ENCODE results near the gene PIP5K1C. TPM values are rescaled to one million over a fixed set of nuclear protein-coding genes. Genes with fewer than 3 reads are reported as not detected.

Gene PIP5K1C
- total RNA-seq, 2 donors from 2014 or later = 11.5 to 13.5 TPM

DNA sequence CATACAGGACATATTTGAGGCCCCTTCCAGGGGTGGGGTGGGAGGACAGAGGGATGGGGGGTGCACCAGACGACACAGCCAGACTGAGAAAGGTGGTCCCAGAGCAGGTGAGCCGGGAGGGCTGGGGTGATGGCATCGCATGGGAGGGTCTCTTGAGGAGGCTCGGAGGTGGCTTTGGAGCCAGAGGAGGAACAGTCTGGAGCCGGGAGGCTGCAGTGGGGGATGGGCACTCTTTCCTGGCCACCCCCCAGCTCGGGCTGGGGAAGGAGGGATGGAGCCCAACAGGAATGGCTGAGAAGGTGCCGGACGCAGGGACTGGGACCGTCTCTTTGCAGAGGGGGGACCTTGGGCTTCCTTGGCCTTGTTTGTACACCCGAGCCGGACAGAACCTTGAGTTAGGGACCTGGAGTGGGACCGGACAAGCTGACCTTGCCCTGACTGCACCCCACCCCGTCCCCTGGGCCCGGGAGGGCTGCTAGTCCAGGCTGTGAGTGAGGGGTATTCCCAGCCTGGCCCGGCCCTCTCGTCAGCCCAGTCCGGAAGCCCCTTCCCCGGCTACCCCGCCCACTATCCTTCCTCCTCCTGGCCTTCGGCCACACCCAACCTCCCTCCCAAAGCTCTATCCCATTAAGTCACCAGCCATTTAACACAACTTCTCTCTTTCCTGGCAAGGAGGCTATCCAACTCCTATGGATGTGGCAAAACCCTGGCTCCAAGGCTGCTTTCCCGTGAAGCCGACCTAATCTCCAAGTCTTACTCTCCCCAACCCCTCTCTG is 92.8 kb downstream of the PIP5K1C start:
- no peak overlapping the region for H3K27ac Mint-ChIP-seq
- no peaks in the 10 kb centered on the region for H3K36me3 Mint-ChIP-seq
- ATAC-seq = no peak
- no peaks in the 10 kb centered on the region for H3K9me3 Mint-ChIP-seq
- no peak for DNase-seq (ENCODE audit: low spot score in 2 of 2)

GRCh38 chr19:3606690-3607289 is 93.5 kb downstream of the PIP5K1C start, which contains the start of gene TBXA2R:
TBXA2R (minus strand) TSS chr19:3606875; CDS start chr19:3600634, 6,241 bp downstream.
- no peaks in the 10 kb centered on the region for H3K9me3 Mint-ChIP-seq
- DNase-seq (ENCODE audit: low spot score in 2 of 2) (peak in 1 of 2 donors; percentile 81), ATAC-seq (peak; percentile 56 to 76)
- no peak within 1 kb of the TSS for H3K27ac Mint-ChIP-seq
- no peaks in the 10 kb centered on the region for H3K36me3 Mint-ChIP-seq

GRCh38 chr19:3606174-3606689 is 94.0 kb downstream of the PIP5K1C start:
- peak in 1 of 2 donors; percentile 35 for DNase-seq (ENCODE audit: low spot score in 2 of 2)
- peak; percentile 60 to 81 for ATAC-seq
- Mint-ChIP-seq H3K27ac (no peak overlapping the region), H3K36me3 (no peaks in the 10 kb centered on the region), H3K9me3 (no peaks in the 10 kb centered on the region)

DNA sequence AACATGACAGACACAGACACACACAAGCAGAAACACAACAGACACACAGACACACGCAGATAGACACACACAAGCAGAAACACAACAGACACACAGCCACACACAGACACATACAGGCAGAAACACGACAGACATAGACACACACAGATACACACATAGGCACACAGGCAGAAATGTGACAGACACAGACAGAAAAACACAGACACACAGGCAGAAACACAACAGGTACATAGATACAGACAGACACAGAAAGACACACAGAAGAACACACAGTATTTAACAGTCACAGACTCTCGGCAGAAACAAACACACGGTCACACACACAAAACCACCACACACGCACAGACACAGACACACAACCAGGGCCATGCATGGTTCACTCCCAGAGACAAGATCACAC is 94.5 kb downstream of the PIP5K1C start:
- Mint-ChIP-seq H3K27ac (no peak overlapping the region), H3K9me3 (no peaks in the 10 kb centered on the region), H3K36me3 (no peaks in the 10 kb centered on the region)
- ATAC-seq (no peak), DNase-seq (ENCODE audit: low spot score in 2 of 2) (no peak)

GRCh38 chr19:3605361-3605760 is 94.9 kb downstream of the PIP5K1C start:
- H3K9me3 Mint-ChIP-seq = no peaks in the 10 kb centered on the region
- no peak for ATAC-seq

GRCh38 chr19:3604987-3605343 is 95.3 kb downstream of the PIP5K1C start:
- ATAC-seq = peak; percentile 29 to 51
- DNase-seq (ENCODE audit: low spot score in 2 of 2) = no peak
- no peak overlapping the region for H3K27ac Mint-ChIP-seq
- no peaks in the 10 kb centered on the region for H3K9me3 Mint-ChIP-seq
- no peaks in the 10 kb centered on the region for H3K36me3 Mint-ChIP-seq

More at GRCh38 chr19:3605361-3605760, 94.9 kb downstream of the PIP5K1C start:
- no peak overlapping the region for H3K27ac Mint-ChIP-seq
- no peaks in the 10 kb centered on the region for H3K36me3 Mint-ChIP-seq
- no peak for DNase-seq (ENCODE audit: low spot score in 2 of 2)

- H3K27ac Mint-ChIP-seq = no peak overlapping the region
- ATAC-seq (peak in 1 of 2 donors; percentile 7), DNase-seq (ENCODE audit: low spot score in 2 of 2) (no peak)
- no peaks in the 10 kb centered on the region for H3K9me3 Mint-ChIP-seq
- H3K36me3 Mint-ChIP-seq = no peaks in the 10 kb centered on the region
Measured at GRCh38 chr19:3604227-3604986, 95.9 kb downstream of the PIP5K1C start.

DNA sequence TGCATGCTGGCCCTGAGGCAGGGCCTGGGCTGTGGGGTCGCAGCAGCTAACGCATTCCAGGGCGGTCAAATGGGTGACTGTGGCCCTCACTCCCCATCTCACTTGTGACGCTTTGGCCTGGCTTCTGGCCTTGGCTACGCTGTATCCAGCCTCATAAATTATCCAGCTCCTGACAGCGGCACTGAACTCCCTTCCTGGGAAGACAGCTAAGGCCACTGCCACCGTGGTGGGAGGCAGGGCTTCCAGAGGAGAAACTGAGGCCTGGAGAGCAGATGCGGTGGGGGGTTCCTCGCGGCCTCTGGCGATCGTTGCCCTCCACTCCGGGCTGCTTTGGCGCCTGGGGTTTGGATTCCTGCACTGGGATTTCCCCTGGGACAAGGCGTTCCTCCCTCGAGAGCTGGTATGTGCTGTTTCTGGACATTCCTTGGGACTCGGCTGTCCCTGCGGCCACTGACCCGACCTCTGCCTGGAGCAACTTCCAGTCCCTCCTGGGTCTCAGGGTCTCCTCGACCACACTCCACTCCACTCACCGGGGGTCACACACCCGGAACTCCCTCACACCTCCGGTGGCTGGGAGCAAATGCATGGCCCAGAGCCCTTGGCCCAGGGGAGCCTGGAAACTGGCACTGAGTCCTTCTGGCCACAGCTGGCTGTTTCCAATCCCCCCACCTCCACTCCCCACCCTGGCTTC is 97.0 kb downstream of the PIP5K1C start:
- Mint-ChIP-seq H3K27ac (no peak overlapping the region), H3K36me3 (no peaks in the 10 kb centered on the region), H3K9me3 (no peaks in the 10 kb centered on the region)
- ATAC-seq (no peak), DNase-seq (ENCODE audit: low spot score in 2 of 2) (no peak)

GRCh38 chr19:3601021-3601420 is 99.2 kb downstream of the PIP5K1C start:
- no peak for DNase-seq (ENCODE audit: low spot score in 2 of 2)
- no peaks in the 10 kb centered on the region for H3K9me3 Mint-ChIP-seq
- no peak overlapping the region for H3K27ac Mint-ChIP-seq
- no peaks in the 10 kb centered on the region for H3K36me3 Mint-ChIP-seq
- no peak for ATAC-seq

DNA sequence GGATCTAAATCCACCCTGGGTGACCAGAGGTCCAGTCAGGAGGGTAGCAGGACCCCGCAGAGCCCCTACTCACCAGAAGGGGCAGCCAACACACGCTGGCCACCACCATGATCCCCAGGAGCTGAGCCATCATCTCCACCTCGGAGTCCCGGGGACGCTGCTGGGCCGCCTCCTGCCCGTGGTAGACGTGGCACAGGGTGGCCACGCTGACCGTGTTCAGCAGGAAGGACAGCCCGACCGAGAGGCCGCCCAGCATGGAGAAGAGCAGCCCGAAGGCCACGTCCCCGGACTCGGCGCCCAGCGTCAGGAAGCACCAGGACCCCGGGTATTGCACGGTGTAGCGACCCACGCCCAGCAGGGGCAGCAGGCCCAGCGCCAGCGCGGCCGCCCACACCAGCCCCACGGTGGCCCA is 100.5 kb downstream of the PIP5K1C start:
- Mint-ChIP-seq H3K36me3 (no peaks in the 10 kb centered on the region), H3K9me3 (no peaks in the 10 kb centered on the region), H3K27ac (no peak overlapping the region)
- DNase-seq (ENCODE audit: low spot score in 2 of 2) (no peak), ATAC-seq (no peak)

DNA sequence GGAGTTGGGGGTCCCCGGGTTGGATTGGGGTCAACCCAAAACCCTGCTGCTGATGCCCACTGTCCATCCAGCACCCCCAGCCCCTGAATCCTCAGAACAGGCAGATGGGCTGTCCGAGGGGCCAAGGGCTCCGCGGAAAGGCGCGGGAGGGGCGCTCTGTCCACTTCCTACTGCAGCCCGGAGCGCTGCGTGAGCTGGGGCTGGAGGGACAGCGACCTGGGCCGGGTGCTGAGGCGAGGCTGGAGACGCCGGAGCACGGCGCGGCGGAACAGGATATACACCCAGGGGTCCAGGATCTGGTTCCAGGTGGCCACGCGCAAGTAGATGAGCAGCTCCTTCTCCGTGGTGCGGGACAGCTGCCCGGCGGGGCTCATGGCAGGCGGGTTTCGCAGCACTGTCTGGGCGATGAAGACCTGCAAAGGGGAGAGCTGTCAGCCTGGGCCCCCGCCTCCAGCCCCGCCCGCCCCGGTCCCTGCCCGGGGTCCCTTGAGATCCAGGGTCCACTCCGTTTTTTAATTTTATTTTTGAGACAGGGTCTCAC is 104.7 kb downstream of the PIP5K1C start:
- no peaks in the 10 kb centered on the region for H3K36me3 Mint-ChIP-seq
- no peak for DNase-seq (ENCODE audit: low spot score in 2 of 2)
- no peak for ATAC-seq
- no peak overlapping the region for H3K27ac Mint-ChIP-seq
- H3K9me3 Mint-ChIP-seq = no peaks in the 10 kb centered on the region

GRCh38 chr19:3593156-3593555 is 107.1 kb downstream of the PIP5K1C start:
- Mint-ChIP-seq H3K27ac (peak overlapping the region in 1 of 2 donors; percentile 64), H3K36me3 (no peaks in the 10 kb centered on the region), H3K9me3 (no peaks in the 10 kb centered on the region)
- DNase-seq (ENCODE audit: low spot score in 2 of 2) = no peak
- ATAC-seq = no peak

DNA sequence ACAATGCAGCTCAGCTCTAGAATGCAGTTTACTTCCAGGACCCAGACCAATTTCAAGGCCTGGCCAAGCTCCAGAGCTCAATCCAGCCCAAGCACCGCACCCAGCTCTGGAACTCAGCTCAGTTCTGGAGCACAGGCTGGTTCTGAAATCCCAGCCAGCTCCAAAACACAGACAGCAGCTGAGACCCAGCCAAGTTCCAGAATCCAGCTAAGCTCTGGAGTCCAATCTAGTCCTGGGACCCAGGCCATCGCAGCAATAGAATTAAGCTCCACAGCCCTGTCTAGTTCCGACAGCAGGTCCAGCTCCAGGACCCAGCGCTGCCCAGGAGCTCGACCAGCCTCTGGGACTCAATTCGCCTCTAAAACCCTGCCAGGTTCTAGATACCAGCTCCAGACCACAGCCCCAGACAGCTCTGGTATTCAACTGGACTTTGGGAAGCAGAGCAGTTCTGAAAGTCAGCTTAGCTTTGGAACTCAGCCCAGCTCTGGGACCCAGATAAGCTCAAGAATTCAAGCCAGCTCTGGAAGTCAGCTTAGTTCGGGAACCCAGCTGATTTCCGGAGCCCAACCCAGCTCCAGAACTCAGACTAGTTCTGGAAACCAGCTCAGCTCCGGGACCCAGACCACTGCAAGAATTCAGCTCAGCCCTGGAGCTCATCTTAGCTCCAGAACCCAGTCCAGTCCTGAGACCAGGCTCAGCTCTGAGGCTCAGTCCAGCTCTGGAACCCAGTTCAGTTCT is 108.2 kb downstream of the PIP5K1C start:
- no peak overlapping the region for H3K27ac Mint-ChIP-seq
- no peaks in the 10 kb centered on the region for H3K36me3 Mint-ChIP-seq
- ATAC-seq (no peak), DNase-seq (ENCODE audit: low spot score in 2 of 2) (no peak)
- no peaks in the 10 kb centered on the region for H3K9me3 Mint-ChIP-seq

DNA sequence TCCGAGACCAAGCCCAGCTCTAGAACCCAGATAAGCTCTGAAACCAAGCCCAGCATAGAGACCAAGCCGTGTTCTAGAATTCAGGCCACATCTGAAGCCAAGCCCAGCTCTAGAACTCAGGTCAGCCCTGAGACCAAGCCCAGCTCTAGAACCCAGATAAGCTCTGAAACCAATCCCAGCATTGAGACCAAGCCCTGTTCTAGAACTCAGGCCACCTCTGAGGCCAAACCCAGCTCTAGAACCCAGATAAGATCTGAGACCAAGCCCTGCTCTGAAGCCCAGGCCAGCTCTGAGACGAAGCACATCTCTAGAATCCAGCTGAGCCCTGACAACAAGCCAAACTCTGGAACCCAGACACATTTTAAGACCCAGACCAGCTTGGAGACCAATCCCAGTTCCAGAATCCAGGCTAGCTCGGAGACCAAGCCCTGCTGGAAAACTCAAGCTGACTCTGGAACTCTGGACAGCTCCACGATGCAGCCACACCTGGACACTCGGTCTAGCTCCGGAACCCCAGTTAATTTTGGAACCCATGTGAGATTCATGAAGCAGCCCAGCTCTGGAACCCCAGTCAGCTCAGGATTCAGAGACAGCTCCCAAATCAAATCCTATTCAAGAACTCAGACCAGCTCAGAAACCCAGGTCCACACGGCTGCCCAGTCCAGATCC is 109.1 kb downstream of the PIP5K1C start:
- DNase-seq (ENCODE audit: low spot score in 2 of 2) (no peak), ATAC-seq (no peak)
- Mint-ChIP-seq H3K36me3 (no peaks in the 10 kb centered on the region), H3K27ac (peak overlapping the region in 1 of 2 donors; percentile 14), H3K9me3 (no peaks in the 10 kb centered on the region)

- ATAC-seq (no peak), DNase-seq (ENCODE audit: low spot score in 2 of 2) (no peak)
- Mint-ChIP-seq H3K27ac (no peak overlapping the region), H3K9me3 (no peaks in the 10 kb centered on the region), H3K36me3 (no peaks in the 10 kb centered on the region)
Measured at GRCh38 chr19:3589949-3590348, 110.3 kb downstream of the PIP5K1C start.
